ENCODE results near the gene STARD5.

The STARD5 gene

DNA sequence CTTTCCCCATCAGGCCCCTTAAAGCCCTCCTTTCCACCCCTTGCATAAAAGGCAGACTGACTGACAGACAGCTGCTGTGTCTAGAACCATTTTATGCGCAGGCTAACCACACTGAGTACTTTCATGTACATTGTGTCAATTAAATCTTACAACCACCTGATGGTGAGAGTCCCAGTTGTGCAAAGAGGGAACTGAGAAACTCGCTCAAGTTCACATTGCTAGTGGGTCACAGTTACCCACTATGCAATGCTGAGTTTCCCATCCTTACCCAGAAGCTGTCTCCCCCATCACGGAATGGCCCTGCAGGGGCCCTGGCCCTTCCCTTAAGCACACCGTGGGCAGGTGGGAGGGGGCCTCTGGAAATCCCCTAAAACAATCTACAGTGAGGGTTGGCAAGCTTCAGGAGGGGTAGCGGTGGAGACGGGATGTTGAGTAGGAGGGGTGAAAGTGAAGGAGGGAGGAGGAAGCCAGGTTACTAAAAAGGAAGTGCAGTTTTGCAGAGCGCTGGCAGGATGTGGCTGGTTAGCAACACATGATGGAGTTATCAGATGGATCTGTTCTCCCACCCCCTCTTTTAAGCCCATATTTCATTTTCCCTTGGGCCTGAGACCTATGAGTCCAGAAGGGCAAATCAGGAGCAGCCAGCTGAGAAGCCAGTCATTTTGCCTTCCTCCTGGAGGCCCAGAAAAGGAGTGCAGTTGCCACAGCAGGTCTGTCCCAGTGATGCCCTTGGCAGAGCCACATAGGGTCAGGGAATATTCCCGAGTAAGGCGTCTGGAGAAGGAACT is 30.0 kb downstream of the STARD5 start:
- DNase-seq (ENCODE audit: low read depth, low spot score) = no peak

DNA sequence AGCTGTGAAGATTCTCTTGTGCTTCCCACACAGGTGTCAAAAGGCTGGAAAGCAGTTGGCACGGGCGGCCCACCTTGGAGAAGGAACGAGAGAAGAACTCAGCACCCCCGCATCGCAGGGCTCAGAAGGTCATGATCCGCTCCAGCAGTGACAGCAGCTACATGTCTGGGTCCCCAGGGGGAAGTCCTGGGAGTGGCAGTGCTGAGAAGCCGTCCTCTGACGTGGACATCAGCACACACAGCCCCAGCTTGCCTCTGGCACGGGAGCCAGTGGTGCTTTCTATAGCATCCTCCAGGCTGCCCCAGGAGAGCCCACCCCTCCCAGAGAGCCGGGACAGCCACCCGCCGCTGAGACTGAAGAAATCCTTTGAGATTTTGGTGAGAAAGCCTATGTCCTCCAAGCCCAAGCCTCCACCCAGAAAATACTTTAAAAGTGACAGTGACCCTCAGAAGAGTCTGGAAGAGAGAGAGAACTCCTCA is 31.4 kb downstream of the STARD5 start:
- no peak for DNase-seq (ENCODE audit: low read depth, low spot score)

DNA sequence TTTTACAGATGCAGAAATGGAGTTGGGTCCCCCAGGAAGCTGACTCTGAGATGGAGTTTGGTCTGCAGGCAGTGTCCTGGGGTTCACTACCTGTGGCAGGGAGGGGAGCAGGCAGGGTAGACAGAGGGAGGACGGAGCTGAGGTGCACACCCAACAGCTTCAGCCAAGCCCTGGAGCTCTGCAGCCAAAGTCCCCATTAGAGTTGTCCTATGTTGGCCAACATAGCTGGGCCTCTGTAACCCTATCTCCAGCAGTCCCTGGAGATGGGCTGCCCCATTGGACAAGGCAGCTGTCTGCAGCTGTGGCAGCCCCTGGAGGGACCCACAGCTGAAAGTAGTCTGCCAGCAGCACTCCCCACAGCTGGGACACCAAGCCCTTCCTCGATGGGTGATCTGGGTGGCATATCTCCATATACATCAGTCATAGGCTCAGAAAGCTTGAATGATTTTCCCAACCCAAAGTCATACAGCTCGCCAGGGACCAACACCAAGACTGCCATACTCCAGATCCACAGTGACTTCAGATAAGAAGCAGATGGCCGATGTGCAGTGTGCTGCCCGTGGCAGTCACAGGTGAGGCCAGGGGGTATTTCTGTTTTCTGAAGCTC is 31.9 kb downstream of the STARD5 start:
- DNase-seq (ENCODE audit: low read depth, low spot score) = no peak

DNA sequence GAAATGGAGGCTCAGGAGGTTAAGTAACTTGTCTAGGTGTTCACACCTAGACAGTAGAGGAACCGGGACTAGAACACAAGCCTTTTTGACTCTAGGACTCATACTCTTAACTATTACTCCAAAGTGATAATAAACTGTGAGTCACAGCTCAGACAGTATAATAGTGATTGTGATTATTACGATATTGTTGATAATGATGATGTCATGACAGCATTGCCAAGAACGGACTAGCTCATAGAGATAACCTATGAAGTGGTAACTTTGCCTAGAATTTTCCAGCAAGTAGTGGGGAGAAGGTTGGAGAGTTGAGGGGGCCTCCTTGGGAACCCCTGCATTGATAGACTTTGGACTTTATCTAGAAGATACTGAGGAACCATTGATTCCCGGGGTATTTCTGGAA is 34.0 kb downstream of the STARD5 start:
- no peak for DNase-seq (ENCODE audit: low read depth, low spot score)

DNA sequence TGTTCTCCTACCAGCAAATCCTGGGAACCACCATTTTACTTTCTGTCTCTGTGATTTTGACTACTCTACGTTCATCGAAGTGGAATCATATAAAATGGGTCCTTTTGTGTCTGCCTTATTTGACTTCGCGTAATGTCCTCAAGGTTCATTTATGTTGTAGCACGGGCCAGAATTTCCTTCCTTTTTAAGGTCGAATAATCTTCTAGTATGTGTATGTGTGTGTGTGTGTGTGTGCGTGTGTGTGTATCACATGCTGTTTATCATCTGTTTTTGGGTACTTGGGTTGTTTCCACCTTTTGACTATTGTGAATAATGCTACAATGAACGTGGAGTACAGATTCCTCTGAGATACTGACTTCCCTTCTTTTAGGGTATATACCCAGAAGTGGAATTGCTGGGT is 35.3 kb downstream of the STARD5 start:
- DNase-seq (ENCODE audit: low read depth, low spot score) = no peak

DNA sequence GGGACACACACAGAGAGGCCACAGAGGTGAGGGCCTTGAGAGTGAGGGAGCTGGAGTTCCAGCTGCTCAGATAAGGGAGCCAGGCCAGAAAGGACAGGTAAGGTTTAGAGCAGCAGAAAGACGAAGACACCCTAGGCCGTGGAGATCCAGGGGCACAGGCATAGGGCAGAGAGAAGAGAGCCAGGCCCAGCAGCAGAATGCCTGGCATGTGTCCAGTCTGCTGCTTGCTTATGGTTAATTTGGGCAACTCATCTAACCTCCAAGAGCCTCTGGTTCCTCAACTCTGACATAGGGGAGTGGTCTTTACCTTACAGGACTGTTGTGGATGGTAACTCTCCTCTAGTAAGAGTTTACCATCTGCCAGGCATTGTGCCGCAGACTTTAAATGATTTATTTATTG is 35.9 kb downstream of the STARD5 start:
- no peak for DNase-seq (ENCODE audit: low read depth, low spot score)

DNA sequence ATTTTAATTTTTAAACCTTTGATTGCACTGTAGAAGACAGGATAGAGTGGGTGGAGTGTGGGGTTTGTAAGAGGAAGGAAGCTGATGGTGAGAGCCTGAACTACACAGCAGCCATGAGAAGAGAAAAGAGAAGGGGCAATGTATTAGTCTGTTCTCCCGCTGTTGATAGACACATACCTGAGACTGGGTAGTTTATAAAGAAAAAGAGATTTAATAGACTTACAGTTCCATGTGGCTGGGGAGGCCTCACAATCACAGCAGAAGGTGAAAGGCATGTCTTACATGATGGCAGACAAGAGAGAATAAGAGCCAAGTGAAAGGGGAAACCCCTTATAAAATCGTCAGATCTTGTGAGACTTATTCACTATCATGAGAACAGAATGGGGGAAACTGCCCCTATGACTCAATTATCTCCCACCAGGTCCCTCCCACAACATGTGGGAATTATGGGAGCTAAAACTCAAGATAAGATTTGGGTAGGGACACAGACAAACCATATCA is 37.3 kb downstream of the STARD5 start:
- DNase-seq (ENCODE audit: low read depth, low spot score) = no peak

DNA sequence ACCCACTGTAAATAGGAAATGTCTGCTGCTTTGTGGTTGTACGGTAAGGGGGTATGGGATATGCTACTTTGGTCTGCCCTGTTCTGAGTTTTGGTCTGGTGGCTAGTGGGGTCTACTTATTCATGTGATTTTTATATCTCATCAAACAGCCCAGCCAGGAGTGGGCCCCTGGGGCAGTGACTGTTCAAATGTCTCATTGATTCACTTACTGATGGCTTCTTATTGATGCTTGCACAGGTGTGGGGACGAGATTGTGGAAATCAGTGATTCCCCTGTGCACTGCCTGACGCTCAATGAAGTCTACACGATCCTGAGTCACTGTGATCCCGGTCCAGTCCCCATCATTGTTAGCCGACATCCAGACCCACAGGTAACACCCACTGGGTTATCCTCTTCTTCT is 38.5 kb downstream of the STARD5 start:
- no peak for DNase-seq (ENCODE audit: low read depth, low spot score)

DNA sequence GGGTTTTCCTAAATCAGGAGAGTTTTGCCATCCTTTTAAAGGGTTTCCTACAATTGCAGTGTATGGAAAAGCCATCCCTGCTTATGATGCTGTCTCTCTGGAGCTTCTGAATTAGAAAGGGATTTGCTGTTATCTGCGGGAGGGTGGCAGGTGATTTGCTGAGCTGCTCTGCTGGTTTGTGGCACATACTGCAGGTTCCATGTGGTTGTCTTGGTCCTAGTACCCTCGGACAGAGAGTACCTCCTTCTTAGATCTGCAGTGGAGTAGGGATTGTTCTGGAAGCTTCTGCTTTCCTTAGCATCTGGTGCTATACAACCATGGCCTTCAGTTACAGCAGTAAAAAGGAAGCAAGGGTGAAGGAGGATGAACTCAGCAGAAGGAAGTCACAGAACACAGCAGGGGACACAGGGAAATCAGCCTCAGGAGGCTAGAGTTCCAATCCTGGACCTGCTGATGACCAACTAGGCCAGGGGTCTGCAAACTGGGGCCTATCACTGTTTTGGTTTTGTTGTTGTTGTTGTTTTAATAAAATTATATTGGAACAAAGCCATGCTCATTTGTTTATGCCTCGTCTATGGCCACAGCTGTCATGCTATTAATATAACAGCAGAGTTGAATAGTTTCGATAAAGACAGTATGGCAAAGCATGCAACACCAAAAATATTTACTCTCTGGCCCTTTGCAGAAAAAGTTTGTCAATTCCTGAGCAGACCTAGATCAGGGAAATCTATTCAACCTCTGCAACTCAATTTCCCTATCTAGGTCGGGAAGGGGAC is 39.5 kb downstream of the STARD5 start:
- DNase-seq (ENCODE audit: low read depth, low spot score) = no peak

DNA sequence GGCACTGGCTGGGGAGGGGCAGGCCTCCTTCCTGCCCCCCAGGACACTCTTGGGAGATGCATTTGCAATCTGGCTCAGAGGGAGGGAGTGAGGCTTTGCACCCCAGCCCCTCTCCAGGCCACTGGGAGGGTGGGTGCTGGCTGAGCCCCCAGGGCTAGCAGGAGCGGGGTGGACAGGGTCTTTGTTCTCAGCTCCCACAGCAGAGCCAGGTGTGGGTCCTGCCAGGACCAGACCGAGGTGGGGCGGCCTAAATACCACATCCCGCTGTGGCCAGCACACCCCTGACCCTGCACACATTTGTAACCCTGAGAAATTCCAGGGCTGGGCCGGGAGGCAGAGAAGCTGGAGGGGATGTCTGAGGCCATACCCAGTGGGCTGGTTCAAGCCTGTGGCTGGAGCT is 41.0 kb downstream of the STARD5 start:
- DNase-seq (ENCODE audit: low read depth, low spot score) = no peak

DNA sequence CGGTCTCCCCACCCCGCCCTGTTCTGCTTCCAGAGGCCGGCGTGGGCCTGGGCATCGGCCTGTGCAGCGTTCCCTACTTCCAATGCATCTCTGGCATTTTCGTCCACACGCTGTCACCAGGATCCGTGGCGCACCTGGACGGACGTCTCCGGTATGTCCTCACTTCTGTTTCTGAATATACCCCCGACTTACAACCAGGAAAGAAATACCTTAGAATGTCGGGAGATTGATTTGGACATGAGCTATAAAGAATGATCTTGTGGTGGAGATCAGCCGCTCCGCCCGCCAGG is 41.4 kb downstream of the STARD5 start:
- DNase-seq (ENCODE audit: low read depth, low spot score) = no peak

DNA sequence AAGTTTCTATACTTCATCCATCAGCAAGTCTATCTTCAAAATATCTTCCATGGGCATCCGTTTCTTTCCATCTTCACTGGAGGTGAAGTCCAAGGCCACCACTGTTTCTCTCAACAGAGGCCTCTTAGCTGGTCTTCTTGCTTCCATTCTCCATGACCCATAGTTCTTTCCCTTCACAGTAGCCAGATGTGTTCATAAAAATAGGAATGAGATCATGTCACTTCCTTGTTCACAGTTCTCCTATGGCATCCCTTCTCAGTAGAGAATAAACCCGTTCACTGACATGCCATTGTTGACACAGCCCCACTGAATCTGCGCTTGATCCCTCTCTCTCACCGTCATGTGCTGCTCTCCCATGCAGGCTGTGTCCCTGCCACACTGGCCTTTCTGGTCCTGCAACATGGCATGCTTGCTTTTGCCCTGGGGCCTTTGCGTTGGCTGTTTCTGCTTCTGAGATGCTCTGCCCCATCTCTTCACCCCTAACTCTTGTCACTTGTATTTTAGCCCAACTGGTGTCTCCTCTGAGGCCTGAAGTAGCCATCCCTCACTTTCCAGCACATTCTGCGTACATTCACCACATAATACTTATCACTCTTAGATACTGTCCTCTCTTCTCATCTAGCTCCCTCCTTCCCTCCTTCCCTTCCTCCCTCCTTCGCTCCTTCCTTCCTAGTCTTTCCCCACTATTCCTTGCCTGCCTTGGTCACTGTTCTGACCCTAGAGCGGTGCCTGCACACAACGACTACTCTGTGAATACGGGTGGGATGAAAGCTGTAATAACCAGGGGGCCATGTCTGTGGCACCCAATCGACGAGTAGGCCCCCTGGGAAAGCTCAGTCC is 42.0 kb downstream of the STARD5 start:
- DNase-seq (ENCODE audit: low read depth, low spot score) = peak; percentile 64

DNA sequence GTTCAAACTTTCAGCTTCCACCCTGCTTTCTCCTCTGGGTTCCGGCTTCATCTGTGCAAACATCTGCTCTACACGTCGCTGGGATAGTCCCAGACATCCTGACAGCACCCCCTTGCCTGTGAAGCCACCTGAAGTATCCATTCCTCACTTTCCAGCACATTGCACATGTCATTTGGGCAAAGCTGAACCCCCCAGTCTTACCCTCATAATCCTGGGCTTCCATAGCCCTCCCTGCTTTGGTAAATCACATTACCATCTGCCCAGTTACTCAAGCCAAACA is 42.5 kb downstream of the STARD5 start:
- DNase-seq (ENCODE audit: low read depth, low spot score) = no peak

DNA sequence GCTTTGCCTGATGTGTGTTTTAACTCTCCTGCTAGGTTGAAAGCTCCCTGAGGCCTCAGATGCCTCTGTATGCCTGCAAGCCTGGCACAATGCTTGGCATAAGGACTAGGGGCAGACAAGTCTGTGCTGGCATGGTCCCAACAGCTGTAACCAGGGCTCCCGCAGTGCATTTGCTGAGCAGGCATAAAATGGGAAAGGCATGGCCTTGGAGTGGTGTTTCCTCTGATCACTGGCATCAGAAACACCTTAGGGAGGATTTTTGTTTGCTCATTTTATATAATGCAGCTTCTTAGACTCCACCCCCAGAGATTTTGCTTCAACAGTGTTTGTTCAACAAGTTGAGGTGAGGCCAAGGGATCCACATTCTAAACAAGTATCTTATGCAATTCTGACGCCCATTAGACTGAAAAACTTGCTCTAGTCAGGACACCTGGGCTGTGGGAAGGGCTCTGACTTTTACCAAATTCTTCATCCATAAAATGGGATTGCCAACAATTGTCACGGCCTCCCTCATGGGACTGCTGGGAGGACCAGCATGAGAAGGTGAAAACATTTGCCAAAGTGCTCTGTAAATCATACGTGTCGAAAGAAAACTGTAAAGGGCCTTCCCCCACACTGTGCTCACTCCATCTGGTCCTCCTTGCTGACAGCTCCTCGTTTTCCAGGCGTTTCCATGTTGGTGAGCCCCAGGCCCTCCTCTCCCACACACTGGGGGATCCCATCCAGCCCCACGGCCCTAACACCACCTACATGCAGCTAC is 43.1 kb downstream of the STARD5 start:
- no peak for DNase-seq (ENCODE audit: low read depth, low spot score)

DNA sequence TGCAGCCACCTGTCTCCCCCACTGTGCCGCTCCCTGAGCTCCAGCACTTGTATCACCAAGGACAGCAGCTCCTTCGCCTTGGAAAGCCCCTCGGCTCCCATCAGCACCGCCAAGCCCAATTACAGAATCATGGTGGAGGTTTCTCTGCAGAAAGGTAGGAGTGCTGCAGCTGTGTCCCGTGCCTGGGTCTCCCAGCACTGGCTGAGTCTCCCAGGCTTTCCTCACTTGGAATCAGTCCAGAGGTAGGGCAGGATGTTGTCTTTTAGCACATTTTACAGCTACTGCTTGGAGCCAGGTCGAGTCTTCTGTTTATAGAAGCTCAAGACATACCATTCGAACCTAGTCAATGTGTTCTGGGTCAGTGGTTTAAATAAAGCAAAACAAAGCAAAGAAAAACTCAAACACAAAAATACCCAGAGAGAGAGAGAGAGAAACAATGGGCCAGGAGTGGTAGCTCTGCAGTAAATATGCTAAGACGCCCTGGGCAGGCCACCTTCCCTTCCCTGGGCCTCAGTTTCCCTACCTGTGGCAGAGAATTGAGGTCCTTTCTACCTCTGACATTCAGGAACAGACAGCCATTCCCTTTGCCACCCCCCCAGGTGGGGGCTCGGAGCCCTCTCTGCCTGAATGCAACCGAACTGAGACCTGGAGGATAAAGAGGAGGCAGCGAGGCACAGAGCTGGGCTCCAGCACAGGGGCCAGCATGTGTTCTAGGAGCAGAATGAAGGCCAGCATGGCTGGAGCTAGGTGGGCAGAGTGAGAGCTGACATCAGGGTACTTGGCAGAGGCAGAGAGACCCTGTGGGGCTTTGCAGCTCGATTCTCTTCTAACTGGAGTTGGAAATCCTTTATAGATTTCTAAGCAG is 44.1 kb downstream of the STARD5 start:
- no peak for DNase-seq (ENCODE audit: low read depth, low spot score)

DNA sequence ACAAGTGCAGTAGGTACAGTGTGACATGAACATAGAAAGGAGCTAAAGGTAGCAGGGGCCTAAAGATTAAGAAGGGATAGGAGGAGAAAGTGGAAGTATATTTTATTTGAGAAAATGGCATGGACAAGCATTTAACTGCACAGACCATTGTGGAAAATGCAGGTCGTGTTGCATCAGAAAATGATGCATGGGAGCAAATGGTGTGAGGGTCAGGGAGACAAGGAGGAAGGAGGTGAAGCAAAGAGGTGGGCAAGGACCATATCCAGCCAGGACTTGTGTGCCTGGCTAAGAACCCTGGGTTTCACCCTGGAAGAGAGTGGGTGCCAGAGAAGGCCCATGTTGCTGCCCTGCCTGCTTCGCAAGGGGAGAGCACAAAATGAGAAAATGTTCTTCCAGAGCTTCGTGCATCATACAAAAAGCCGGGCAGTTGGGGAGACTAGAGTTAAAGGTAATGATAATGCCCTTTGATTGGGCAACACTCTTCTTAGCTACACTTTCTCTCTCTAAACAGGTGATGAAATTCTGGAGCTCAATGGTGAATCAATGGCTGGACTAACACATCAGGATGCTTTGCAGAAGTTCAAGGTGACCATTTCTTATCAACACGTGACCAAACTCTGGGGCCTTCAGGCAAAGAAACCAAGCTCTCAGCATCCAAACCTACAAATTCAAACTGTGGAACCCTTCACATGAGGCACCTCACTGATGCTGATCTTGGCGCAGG is 45.5 kb downstream of the STARD5 start:
- no peak for DNase-seq (ENCODE audit: low read depth, low spot score)

DNA sequence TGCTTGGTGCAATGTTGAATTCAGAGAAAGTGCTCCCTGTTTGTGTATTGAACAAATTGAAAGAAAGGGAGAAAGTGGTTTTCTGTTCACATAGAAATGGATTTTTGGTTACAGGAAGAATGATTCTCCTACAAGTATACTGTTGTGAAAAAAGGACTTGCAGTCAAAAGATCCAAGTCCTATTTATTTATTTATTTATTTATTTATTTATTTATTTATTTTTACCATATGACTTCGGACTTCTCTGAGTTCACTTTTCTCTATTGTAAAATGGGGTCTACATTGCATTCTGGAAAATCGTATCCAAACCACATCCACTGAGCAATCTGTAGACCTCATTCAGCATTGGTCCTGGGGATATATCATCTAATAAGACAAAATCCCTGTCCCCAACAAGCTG is 46.1 kb downstream of the STARD5 start:
- no peak for DNase-seq (ENCODE audit: low read depth, low spot score)

DNA sequence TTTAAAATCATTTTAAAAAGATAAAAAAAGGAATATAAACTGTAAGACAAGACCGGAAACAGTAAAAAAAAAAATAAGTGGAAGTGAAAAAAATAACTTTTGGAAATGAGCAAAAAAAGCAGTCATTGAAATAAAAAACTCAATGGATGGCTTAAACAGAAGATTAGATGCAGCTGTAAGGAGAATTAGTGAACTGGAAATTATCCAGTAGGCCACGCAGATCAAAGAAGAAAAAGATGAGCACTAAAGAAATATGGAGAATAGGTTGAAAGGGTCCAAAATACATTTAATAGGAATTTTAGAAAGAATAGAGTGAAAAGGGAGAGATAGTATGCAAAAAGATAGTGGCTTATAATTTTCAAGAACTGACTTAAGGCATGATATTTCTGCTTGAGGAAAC is 47.0 kb downstream of the STARD5 start:
- no peak for DNase-seq (ENCODE audit: low read depth, low spot score)

DNA sequence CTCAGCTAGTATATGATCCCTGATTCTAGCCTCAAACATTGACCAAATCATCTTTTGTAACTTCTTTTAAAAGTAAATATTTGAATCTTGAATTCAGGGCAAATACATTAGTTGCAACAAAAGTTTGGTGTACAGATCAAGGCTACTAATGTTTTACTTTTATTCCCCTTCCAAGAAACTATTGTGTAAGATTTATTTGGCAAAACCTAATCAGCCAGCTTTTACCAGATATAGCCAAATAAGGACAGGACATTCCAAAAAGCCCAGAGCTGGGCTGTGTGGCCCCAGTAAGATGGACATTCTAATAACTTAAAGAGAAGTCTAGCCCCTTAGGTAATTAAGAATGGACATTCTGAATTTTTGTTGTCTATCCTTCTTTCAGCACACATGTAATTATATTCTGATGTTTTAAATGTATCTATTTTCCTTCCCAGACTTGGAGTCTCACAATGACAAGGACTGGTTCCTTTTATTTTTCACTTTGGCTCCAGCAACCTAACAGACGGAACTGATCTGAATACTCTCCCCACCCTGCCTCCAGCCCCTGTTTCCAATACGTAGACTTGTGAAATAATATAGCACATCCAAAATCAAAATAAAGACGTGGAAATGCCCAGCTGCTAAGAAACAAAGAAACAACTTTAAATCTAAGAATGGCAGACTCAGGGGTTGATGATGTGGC is 48.1 kb downstream of the STARD5 start:
- no peak for DNase-seq (ENCODE audit: low read depth, low spot score)

Measured in ELF-1 (cell line).